ENCODE measurements around the gene MRPL44.

DNA sequence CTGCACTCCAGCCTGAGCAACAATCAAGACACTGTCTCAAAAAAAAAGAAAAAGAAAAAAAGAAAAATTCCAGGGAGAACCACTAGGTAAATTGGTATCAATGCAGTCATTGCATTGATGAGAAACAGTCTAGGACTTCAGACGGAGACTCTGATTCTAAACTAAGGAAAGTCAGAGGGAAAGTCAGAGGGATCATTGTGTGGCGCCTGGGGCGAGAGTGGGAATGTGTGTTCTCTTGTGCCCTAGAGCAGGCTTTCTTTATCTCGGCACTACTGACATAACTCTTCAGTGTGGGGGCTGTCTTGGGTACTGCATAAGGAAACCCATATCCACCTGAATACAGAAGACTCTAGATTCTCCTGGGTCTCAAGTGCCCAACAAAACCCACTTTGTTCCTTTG lies 57.1 kb downstream of the MRPL44 start:
- no peak for TF ChIP-seq POLR2A (IDR thresholded peaks at IDR 0.05)
- TF ChIP-seq, protein P1, sequence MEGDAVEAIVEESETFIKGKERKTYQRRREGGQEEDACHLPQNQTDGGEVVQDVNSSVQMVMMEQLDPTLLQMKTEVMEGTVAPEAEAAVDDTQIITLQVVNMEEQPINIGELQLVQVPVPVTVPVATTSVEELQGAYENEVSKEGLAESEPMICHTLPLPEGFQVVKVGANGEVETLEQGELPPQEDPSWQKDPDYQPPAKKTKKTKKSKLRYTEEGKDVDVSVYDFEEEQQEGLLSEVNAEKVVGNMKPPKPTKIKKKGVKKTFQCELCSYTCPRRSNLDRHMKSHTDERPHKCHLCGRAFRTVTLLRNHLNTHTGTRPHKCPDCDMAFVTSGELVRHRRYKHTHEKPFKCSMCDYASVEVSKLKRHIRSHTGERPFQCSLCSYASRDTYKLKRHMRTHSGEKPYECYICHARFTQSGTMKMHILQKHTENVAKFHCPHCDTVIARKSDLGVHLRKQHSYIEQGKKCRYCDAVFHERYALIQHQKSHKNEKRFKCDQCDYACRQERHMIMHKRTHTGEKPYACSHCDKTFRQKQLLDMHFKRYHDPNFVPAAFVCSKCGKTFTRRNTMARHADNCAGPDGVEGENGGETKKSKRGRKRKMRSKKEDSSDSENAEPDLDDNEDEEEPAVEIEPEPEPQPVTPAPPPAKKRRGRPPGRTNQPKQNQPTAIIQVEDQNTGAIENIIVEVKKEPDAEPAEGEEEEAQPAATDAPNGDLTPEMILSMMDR (IDR thresholded peaks at IDR 0.05 in 4 of 5, conservative IDR thresholded peaks at IDR 0.05 in 1 of 5): no peak
